NCI-H1436 treated with DMSO at 0.1 percent for 48 hours (cell line): Measurements from ENCODE around the gene ANKS3.
"Not testable (repeated sequence)": the region's sequence is repeated elsewhere in the genome, so short reads cannot be mapped to it uniquely, and the experiment has no call there.

Source experiments
- DNase-seq: peaks from one replicate; lab custom pipeline; 2025; lab: John Stamatoyannopoulos, UW

ANKS3 gene

DNA sequence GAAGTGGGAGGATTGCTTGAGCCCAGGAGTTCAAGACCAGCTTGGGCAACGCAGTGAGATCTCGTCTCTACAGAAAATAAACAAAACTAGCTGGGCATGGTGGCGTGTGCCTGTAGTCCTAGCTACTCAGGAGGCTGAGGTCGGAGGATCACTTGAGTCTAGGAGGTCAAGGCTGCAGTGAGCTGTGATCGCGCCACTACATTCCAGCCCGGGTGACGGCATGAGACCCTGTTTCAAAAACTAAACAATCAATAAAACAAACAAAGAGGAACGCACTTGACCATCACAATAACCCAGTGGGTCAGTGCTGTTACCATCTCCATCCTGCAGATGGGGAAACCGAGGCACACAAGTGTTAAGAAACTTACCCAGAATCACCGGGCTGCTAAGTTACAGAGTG lies 19.2 kb upstream of the ANKS3 start:
- no peak for DNase-seq

GRCh38 chr16:4752351-4753100 lies 18.5 kb upstream of the ANKS3 start:
- no peak for DNase-seq

- no peak for DNase-seq
These were observed 16.8 kb upstream of the ANKS3 start for GRCh38 chr16:4750896-4751295.

DNA sequence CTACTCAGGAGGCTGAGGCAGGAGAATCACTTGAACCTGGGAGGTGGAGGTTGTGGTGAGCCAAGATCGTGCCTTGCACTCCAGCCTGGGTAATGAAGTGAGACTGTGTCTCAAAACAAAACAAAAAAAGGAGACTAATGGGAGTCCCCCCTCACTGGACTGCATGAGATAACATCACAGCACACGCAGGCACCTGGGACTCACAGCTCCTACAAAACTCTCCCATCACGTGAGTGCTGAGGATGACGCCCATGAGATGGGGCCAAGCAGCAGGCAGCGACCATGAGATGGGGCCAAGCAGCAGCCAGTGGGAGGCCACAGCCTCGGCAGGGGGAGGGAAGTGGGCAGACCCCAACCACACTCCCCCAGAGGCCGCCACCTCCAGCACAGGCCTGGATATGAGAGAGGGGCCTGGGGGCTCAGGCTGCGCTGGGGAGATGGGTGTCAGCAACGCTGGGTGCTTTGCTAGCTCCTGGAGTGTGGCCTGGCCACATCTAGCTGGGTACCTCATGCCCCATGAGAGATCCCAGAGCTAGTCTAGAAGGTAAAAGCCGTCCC lies 15.7 kb upstream of the ANKS3 start:
- no peak for DNase-seq

DNA sequence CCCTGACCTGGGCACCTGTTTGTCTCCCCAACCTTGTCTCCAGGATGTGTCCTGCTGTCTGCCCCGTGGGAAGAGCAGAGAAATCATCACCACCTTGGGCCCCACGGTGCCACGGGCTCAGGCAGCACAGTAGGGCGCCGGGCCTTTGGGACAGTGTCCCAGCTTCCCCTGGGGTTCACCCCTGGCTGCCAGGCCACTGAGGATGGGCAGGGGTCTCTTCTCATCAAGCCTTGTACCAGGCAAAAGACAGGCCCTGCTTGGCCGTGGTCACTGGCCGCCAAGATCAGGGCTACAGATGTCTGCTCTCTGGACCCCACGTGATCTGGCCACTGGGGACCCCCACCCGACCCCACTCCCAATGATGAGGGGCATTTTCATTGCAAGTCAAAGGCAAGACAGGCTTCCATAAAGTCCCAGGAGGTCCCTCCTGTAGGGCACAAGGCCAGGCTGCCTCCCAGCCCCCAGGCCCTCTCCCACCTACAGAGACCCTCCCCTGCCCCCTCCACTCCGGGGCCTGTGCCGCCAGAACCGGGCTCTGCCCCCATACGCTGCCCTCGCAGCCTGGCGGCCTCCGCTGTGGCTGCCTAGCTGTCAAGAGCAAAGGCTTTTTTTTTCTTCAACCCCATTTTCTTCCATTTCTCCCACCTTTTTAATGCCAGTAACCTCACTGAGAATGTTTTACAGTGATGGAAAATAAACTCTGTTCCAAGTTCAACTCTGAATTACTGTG lies 14.8 kb upstream of the ANKS3 start:
- DNase-seq = no peak

DNA sequence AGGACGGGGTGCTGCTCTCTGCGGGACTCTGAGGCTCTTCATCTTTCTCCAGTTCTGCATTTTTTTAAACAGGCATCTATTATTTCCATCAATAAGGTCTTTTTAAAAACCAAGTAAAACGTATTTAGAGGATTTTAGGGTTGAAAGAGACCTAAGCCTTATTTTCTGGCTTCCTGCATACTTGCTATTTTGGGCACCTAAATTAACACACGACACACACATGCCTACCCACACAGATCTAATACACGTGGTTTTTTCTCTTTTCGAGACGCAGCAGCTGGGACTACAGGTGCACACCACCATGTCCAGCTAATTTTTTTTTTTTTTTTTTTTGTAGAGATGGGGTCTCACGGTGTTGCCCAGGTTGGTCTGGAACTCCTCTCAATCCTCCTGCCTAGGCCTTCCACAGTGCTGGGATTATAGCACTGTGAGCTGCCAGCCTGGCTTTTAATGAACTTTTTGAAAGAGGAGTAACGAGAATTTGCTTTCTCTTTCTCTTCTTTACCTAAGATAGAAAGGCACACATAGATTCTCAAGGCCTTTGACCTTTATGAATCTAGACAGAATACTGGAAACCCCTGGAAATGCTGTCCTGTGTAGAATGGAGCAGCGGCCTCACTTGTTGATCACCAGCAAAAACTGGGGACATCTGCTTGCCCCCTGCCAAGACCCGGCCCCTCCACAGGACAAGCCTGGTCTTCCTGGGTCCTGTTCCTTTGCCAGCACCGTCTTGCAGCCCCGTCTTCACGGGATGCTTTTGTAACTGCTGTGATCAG lies 14.0 kb upstream of the ANKS3 start:
- no peak for DNase-seq

DNA sequence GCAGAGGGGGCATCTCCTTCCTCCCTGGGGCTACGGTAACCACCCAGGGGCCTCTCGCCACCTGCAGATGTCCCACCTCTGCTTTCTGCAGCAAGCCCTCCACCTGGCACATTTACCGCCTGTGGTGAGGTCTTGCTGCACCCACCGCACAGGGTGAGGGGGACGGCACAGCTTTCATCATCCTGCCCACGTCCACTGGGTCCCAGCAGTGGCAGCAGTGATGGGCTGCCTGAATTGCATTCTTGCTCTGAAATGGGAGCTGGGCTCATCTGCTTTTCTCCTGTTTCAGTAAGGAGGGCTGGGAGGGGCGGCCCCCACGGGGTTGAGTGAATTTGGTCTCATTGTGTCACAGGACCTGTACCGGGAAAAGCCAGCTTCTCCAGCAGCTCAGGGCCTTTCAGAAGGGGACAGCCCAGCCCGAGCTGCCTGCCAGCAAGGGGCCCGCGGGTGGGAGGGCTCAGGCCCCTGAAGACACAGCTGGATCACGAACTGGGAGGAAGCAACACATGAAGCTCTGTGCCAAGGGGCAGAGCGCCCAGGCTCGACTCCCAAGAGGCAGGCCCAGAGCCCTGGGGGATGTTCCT lies 13.0 kb upstream of the ANKS3 start:
- DNase-seq = no peak

- no peak for DNase-seq
These were observed 12.1 kb upstream of the ANKS3 start for GRCh38 chr16:4746215-4746614.

DNA sequence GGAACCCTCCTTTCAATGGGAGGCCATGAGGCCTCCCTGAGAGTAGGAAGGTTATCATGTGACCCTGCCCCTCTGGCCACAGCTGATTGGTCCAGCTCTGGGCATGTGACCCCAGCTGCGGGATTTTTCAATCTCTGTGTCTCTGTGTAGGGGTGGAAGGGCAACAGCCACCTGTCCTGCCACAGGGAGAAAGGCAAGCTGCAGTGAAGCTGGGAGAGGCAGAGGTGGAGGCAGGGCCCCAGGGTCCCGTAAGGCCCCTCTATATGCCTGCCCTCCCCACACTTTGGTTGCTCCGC lies 11.2 kb upstream of the ANKS3 start:
- DNase-seq = no peak

DNA sequence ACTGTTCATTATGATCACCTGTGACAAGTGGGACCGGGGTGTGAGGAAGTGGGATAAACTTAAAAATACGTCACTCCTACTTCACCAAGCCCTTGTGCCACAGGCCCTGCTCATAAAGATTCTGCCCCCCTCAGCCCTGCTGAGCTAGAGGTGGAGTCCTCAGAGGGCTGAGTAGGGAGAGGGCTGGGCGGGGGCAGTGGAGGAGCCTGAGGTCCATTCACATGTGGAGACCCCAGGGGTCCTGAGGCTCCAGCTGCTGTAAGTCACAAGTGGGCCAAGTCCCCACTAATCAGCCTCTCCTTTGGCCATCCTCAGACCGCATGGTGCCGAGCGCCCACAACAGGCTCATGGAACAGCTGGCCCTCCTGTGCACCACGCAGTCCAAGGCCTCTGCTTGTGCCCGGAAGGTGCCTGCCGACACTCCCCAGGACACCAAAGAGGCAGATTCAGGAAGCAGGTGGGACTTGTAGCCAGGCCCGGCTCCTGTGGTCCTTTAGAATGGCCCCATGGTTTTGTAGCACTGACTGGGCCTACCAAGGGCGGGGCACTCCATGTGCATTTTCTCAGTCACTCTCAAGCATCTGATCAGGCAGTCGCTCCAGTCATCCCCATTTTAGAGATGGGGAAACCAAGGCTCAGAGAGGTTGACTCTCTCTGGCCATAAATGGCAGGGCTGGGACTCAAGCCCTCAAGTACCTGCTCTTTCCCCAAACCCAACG lies 10.6 kb upstream of the ANKS3 start:
- no peak for DNase-seq

DNA sequence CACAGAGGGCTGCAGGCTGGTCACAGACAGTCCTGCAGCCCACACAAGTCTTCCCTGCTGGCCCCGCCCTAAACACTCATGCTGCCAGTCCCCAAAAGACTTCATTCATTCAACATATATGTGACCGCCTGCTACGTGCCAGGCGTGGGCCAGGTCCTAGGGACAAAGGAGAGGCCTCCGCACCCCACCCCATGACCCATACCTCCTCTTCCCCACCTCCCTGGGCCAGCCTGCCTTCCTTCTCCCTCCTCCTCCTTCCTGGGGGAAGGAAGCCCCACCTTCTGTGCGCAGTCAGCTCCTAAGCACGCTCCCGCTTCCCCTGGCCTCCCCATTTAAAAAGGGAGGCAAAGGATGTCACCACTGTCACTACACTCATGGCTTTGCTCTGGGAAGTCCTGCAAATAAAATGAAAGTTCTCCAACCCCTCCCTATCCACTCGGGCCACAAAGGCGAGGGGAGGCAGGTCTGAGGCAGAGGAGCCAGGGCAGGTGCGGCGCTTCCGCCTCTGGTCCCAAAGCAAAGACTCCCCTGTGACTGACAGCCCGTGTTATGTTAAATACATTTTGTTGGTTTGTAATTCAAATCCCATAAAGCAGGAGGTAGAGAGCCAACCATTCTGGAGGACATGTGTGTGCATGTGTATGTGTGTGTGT lies 9.3 kb upstream of the ANKS3 start:
- no peak for DNase-seq

GRCh38 chr16:4738370-4738769 lies 4.3 kb upstream of the ANKS3 start:
- DNase-seq = not testable (repeated sequence)

DNA sequence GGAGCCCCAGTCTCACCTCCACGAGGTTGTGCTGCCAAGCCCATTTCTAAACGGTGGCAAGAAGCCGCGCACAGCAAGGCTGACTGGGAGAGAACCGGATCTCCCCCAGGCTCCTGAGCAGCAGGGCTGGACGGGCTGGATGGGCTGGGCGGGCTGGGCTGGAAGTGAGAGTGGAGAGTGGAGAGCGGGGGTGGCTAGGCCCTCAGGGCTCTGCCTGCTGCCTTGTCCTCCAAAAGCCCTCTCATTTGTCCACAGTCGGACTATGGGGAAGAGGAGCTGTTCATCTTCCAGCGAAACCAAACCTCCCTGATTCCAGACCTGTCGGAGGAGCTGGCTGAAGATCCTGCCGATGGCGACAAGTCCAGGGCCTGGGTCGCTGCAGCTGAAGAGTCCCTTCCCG lies 3.5 kb upstream of the ANKS3 start:
- DNase-seq = no peak

- no peak for DNase-seq
These were observed 2.5 kb upstream of the ANKS3 start for GRCh38 chr16:4736546-4736945.

DNA sequence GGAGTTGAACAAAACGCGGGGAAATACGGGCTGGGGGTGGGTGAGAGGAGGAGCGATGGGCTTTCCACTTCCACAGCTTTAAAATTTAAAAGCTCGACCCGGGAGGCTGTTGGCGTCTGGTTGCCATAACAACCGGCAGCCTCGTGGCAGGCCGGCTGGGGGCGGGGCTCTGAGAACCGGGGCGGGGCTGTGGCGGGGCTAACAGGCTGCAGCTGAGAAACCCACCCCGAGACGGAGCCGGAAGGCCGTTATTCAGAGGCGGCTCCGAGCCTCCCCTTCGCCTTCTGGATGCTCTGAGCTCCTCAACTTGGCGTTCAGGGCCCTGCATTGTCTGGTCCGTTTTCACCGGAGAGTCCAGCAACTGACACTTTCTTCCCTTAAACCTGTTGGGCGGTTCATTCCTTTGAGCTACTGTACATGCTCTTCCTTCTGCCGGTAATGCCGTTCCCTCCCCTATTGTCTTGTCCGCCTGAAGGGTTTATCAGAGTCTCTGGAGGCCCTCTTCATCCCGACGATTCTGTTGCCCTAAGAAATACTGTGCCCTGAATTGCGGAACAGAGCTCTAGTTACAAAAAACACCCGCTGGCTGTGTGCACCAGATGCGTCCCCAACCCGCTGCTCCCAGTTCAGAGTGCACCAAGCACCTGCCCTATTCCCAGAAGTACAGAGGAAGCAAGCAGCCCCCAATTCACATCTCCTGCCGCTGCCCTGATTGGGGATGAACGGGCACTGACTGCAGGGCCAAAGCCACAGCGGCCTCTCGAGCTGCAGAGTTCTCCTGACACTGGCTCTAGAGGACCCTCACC lies 862 bp upstream of the ANKS3 start:
- peak; percentile 7 for DNase-seq

DNA sequence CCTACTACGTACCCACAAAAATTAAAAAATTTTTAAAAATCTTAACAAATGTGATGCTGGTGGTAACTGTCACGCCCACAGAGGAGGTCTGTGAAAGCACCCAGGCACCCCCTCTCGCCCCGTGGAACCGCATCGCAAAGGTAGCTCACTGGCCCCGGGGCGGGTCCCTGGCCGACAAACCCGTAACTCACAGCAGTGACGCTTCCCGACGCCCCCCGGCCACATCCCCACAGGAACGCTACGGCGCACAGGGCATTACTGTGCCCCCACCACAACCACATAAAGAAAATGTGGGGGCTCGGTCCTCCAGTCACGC lies 366 bp downstream of the ANKS3 start:
- no peak for DNase-seq

- no peak for DNase-seq
These were observed 794 bp downstream of the ANKS3 start for GRCh38 chr16:4733211-4733742.

- DNase-seq = no peak
These were observed 4.2 kb downstream of the ANKS3 start for GRCh38 chr16:4729876-4730275.

- no peak for DNase-seq
These were observed 5.4 kb downstream of the ANKS3 start for GRCh38 chr16:4728676-4729075.

GRCh38 chr16:4726616-4727015 lies 7.5 kb downstream of the ANKS3 start:
- no peak for DNase-seq
